Superior temporal gyrus (tissue), 1 donor: ENCODE data around the gene ADAT3.

Experiments
- DNase-seq: peaks from one replicate; pipeline ENCODE4 v3.0.0-alpha.2; 2016; ENCODE audit errors: extremely low spot score

Gene ADAT3

GRCh38 chr19:1956868-1957492 is 51.8 kb downstream of the ADAT3 start:
- peak; percentile 88 for DNase-seq

GRCh38 chr19:1957562-1958248 is 52.5 kb downstream of the ADAT3 start:
- no peak for DNase-seq

GRCh38 chr19:1959928-1960589 is 54.9 kb downstream of the ADAT3 start:
- no peak for DNase-seq

GRCh38 chr19:1961000-1961883 is 56.0 kb downstream of the ADAT3 start:
- no peak for DNase-seq

- no peak for DNase-seq
These were observed 57.5 kb downstream of the ADAT3 start for GRCh38 chr19:1962674-1963073.
